ENCODE data around the gene TNK2.

GRCh38 chr3:195856410-195857084 is 51.8 kb downstream of the TNK2 start:
- TF ChIP-seq SP1 (IDR thresholded peaks at IDR 0.05) (no peak), FOXK2 (IDR thresholded peaks at IDR 0.05) (no peak), SUZ12 (IDR thresholded peaks at IDR 0.05) (no peak), ARNT (IDR thresholded peaks at IDR 0.05) (no peak), FOXM1 (IDR thresholded peaks at IDR 0.05; ENCODE audit: borderline replicate concordance) (no peak), FOXA1 (IDR thresholded peaks at IDR 0.05) (no peak), L3MBTL2 (conservative IDR thresholded peaks at IDR 0.05) (no peak), LEF1 (IDR thresholded peaks at IDR 0.05; ENCODE audit: borderline replicate concordance) (no peak)
